NT2/D1 (cell line): ENCODE results near the gene RUVBL2.

Experiments used
- DNase-seq: peaks from one replicate; pipeline ENCODE4 v3.0.0-alpha.2; 2011; ENCODE audit warnings: low read depth, low spot score
- H3K27me3 ChIP-seq: 2 replicates; pipeline ENCODE4 v1.6.0; 2011; ENCODE audit warnings: mild to moderate bottlenecking; ENCODE audit not compliant: insufficient read length, insufficient read depth
- H3K36me3 ChIP-seq: 2 replicates; pipeline ENCODE4 v1.6.1; 2011; ENCODE audit warnings: mild to moderate bottlenecking, low read length, mixed read lengths; ENCODE audit not compliant: insufficient read depth, insufficient read length
- H3K4me1 ChIP-seq: 2 replicates; pipeline ENCODE4 v1.5.1; 2011; ENCODE audit not compliant: insufficient read depth, insufficient read length
- H3K4me3 ChIP-seq: 2 replicates; pipeline ENCODE4 v1.5.1; 2011; ENCODE audit warnings: low read depth; ENCODE audit not compliant: insufficient read length
- H3K9ac ChIP-seq: 2 replicates; pipeline ENCODE4 v1.6.0; 2011; ENCODE audit warnings: low read depth; ENCODE audit not compliant: insufficient read length
- H3K9me3 ChIP-seq: 2 replicates; pipeline ENCODE4 v1.5.1; 2011; ENCODE audit warnings: mild to moderate bottlenecking, low read length; ENCODE audit not compliant: insufficient read depth
- SUZ12 ChIP-seq: IDR thresholded peaks from 2 replicates; pipeline ENCODE4 v1.6.1; 2011; ENCODE audit not compliant: insufficient read length, insufficient read depth; ENCODE audit errors: extremely low read depth
- YY1 ChIP-seq: IDR thresholded peaks from 2 replicates; pipeline ENCODE4 v1.6.1; 2011; ENCODE audit not compliant: insufficient read length, insufficient read depth
- ZNF274 ChIP-seq: IDR thresholded peaks from 2 replicates; pipeline ENCODE4 v1.6.1; 2011; ENCODE audit warnings: mild to moderate bottlenecking, low read depth, low read length

The RUVBL2 gene

DNA sequence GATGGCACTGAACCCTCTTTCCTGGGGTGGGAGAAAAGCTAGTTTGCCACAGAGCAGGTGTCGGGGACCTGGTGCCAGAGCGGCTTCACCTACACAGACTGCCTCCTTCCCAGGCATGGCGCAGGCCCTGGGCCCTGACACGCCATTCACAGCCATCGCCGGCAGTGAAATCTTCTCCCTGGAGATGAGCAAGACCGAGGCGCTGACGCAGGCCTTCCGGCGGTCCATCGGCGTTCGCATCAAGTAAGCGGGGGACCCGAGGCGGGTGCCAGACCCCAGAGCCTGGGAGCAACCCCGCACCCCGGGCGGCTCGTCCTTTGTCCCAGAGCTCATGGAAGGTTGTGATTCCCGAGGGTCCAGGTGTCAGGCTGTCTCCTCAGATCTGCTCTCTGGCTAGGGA is 13.2 kb downstream of the RUVBL2 start:
- Histone ChIP-seq H3K9me3 (no peaks in the 10 kb centered on the region), H3K27me3 (no peaks in the 10 kb centered on the region), H3K36me3 (peaks cover 76% of the 10 kb centered on the region), H3K4me1 (no peaks in the 10 kb centered on the region), H3K4me3 (no peak overlapping the region), H3K9ac (no peak overlapping the region)
- DNase-seq, result no peak
- no peak for TF ChIP-seq SUZ12
- TF ChIP-seq YY1, result no peak
- no peak for TF ChIP-seq ZNF274

- Histone ChIP-seq H3K4me3 (no peak overlapping the region), H3K4me1 (no peaks in the 10 kb centered on the region), H3K9me3 (no peaks in the 10 kb centered on the region), H3K9ac (no peak overlapping the region), H3K36me3 (peaks cover 75% of the 10 kb centered on the region), H3K27me3 (no peaks in the 10 kb centered on the region)
- no peak for DNase-seq
- TF ChIP-seq ZNF274, result no peak
- no peak for TF ChIP-seq SUZ12
- no peak for TF ChIP-seq YY1
Measured at GRCh38 chr19:49009828-49010227, 16.1 kb downstream of the RUVBL2 start.

GRCh38 chr19:49010453-49010852 is 16.8 kb downstream of the RUVBL2 start:
- Histone ChIP-seq H3K4me1 (no peaks in the 10 kb centered on the region), H3K9me3 (no peaks in the 10 kb centered on the region), H3K27me3 (no peaks in the 10 kb centered on the region), H3K9ac (no peak overlapping the region), H3K36me3 (peaks cover 75% of the 10 kb centered on the region), H3K4me3 (no peak overlapping the region)
- no peak for TF ChIP-seq SUZ12
- no peak for TF ChIP-seq ZNF274
- TF ChIP-seq YY1, result no peak
- DNase-seq, result no peak

- peaks cover 78% of the 10 kb centered on the region for H3K36me3 ChIP-seq
- no peaks in the 10 kb centered on the region for H3K27me3 ChIP-seq
- H3K9me3 ChIP-seq, result no peaks in the 10 kb centered on the region
- no peak overlapping the region for H3K9ac ChIP-seq
- H3K4me3 ChIP-seq, result no peak overlapping the region
- no peak for TF ChIP-seq YY1
- no peak for TF ChIP-seq SUZ12
- no peak for TF ChIP-seq ZNF274
- H3K4me1 ChIP-seq, result no peaks in the 10 kb centered on the region
- DNase-seq, result no peak
Measured at GRCh38 chr19:49011194-49011593, 17.5 kb downstream of the RUVBL2 start.

DNA sequence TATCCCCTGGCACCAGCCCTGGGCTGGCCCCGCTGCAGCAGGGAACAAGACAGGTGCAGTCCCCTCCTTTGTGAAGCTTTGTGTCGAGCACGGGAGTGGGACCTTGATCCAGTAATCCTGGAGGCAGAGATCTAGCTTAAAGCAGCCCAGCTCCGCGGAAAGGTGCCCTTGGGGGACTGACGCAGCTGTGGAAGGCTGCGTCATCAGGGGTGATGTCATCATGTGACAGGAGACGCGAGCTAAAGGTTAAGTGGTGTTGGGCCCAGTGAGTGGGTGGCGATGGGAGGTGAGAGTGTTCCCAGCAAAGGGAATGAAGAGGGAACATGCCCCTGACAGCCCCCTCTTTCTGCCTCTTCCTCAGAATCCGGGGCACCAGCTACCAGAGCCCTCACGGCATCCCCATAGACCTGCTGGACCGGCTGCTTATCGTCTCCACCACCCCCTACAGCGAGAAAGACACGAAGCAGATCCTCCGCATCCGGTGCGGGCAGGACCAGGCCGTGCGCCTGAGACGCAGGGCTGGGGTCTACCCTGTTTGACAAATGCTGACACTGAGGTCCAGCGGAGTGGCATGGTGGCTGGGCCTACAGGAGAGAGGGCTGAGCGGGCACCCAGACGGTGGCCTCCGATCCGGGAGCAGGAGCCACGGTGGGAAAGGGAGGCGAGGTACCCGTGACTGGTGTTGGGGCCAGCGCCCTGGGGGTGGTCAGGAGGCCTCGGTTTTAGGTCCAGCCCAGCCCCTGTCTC is 20.6 kb downstream of the RUVBL2 start:
- DNase-seq, result no peak
- Histone ChIP-seq H3K36me3 (peaks cover 67% of the 10 kb centered on the region), H3K27me3 (no peaks in the 10 kb centered on the region), H3K9me3 (no peaks in the 10 kb centered on the region), H3K4me1 (no peaks in the 10 kb centered on the region), H3K9ac (no peak overlapping the region), H3K4me3 (no peak overlapping the region)
- TF ChIP-seq SUZ12 (no peak), ZNF274 (no peak), YY1 (no peak)

GRCh38 chr19:49014870-49015255 is 21.2 kb downstream of the RUVBL2 start:
- H3K4me1 ChIP-seq, result no peaks in the 10 kb centered on the region
- H3K9me3 ChIP-seq, result no peaks in the 10 kb centered on the region
- no peak for DNase-seq
- H3K9ac ChIP-seq, result no peak overlapping the region
- no peaks in the 10 kb centered on the region for H3K27me3 ChIP-seq
- TF ChIP-seq YY1, result no peak
- no peak for TF ChIP-seq ZNF274
- no peak overlapping the region for H3K4me3 ChIP-seq
- peaks cover 61% of the 10 kb centered on the region for H3K36me3 ChIP-seq

- Histone ChIP-seq H3K9ac (no peak overlapping the region), H3K27me3 (no peaks in the 10 kb centered on the region), H3K36me3 (peaks cover 50% of the 10 kb centered on the region), H3K4me3 (no peak overlapping the region), H3K9me3 (no peaks in the 10 kb centered on the region), H3K4me1 (peaks cover 6% of the 10 kb centered on the region)
- no peak for DNase-seq
- TF ChIP-seq YY1 (no peak), ZNF274 (no peak), SUZ12 (no peak)
Measured at GRCh38 chr19:49016067-49016839, 22.6 kb downstream of the RUVBL2 start.
